Neural cell (in vitro differentiated cells): ENCODE measurements around the gene TTC34. TPM values are rescaled to one million over a fixed set of nuclear protein-coding genes. Genes with fewer than 3 reads are reported as not detected.

Experiments used
- H2AFZ ChIP-seq: fragments of 200-600, 300-800 bp; sonication (generic), shearing (Covaris generic); 2 replicates; pipeline ENCODE4 v1.6.0; 2014; ENCODE audit warnings: low read depth, mild to moderate bottlenecking, antibody characterized with exemption, low read length, moderate library complexity
- H3F3A ChIP-seq: fragments of 200-600 bp; shearing (Covaris generic); 2 replicates; pipeline ENCODE4 v1.6.1; 2016; ENCODE audit warnings: mild to moderate bottlenecking, moderate library complexity, mixed read lengths, antibody characterized with exemption, low read length; ENCODE audit not compliant: insufficient read depth, poor library complexity, severe bottlenecking
- H3K27ac ChIP-seq: fragments of 200-600, 300-800 bp; sonication (generic), shearing (Covaris generic); 2 replicates; pipeline ENCODE4 v1.5.1; 2014; ENCODE audit warnings: mild to moderate bottlenecking, low read length, moderate library complexity
- H3K27me3 ChIP-seq: fragments of 300-800, 200-600 bp; sonication (generic), shearing (Covaris generic); 2 replicates; pipeline ENCODE4 v1.6.0; 2014; ENCODE audit warnings: mild to moderate bottlenecking, low read depth, low read length, moderate library complexity; ENCODE audit not compliant: insufficient read depth
- H3K36me3 ChIP-seq: fragments of 300-800, 200-600 bp; sonication (generic), shearing (Covaris generic); 2 replicates; pipeline ENCODE4 v1.5.1; 2014; ENCODE audit warnings: mild to moderate bottlenecking, antibody characterized with exemption, low read length, moderate library complexity; ENCODE audit not compliant: insufficient read depth
- H3K4me2 ChIP-seq: fragments of 300-800, 200-600 bp; sonication (generic), shearing (Covaris generic); 2 replicates; pipeline ENCODE4 v1.6.0; 2014; ENCODE audit warnings: mild to moderate bottlenecking, low read length
- H3K4me3 ChIP-seq: fragments of 300-800, 200-600 bp; sonication (generic), shearing (Covaris generic); 2 replicates; pipeline ENCODE4 v1.5.1; 2014; ENCODE audit warnings: mild to moderate bottlenecking, low read length, moderate library complexity
- H3K79me2 ChIP-seq: fragments of 200-600 bp; shearing (Covaris generic); replicated peaks from 2 replicates; pipeline ENCODE4 v1.6.0; 2014; ENCODE audit warnings: mild to moderate bottlenecking, low read length, moderate library complexity; ENCODE audit not compliant: insufficient read depth
- H3K9ac ChIP-seq: fragments of 300-800, 200-600 bp; sonication (generic), shearing (Covaris generic); 2 replicates; pipeline ENCODE4 v1.6.1; 2016; ENCODE audit warnings: mild to moderate bottlenecking, low read length, mixed read lengths
- H3K9me2 ChIP-seq: fragments of 200-600 bp; shearing (Covaris generic); 2 replicates; pipeline ENCODE4 v1.6.1; 2016; ENCODE audit warnings: mild to moderate bottlenecking, low read length, mixed read lengths; ENCODE audit not compliant: insufficient read depth
- H3K9me3 ChIP-seq: fragments of 200-600, 300-800 bp; sonication (generic), shearing (Covaris generic); 2 replicates; pipeline ENCODE4 v1.6.1; 2016; ENCODE audit warnings: mild to moderate bottlenecking, mixed run types, low read length, moderate library complexity, mixed read lengths
- H4K20me1 ChIP-seq: fragments of 200-600 bp; shearing (Covaris generic); 2 replicates; pipeline ENCODE4 v1.6.1; 2016; ENCODE audit warnings: mild to moderate bottlenecking, mixed run types; ENCODE audit not compliant: insufficient read depth
- CTCF ChIP-seq: fragments of 450-650 bp; IDR thresholded peaks from 2 replicates; pipeline ENCODE4 v1.5.1; 2014; ENCODE audit warnings: antibody characterized with exemption, mild to moderate bottlenecking, moderate library complexity; ENCODE audit not compliant: poor library complexity, severe bottlenecking
- EP300 ChIP-seq: fragments of 450-650 bp; conservative IDR thresholded peaks from 2 replicates; pipeline ENCODE4 v1.6.1; 2014; ENCODE audit warnings: antibody characterized with exemption, mild to moderate bottlenecking, moderate library complexity; ENCODE audit not compliant: poor library complexity, severe bottlenecking
- EZH2 ChIP-seq: fragments of 200-600, 300-800 bp; shearing (Covaris generic), sonication (generic); IDR thresholded peaks from 2 replicates; pipeline ENCODE4 v1.6.1; 2014; ENCODE audit warnings: antibody characterized with exemption, low read length, borderline replicate concordance, mild to moderate bottlenecking; ENCODE audit not compliant: insufficient read depth, poor library complexity, severe bottlenecking
- MXI1 ChIP-seq: fragments of 450-650 bp; conservative IDR thresholded peaks from 2 replicates; pipeline ENCODE4 v1.6.1; 2014; ENCODE audit warnings: antibody characterized with exemption, mild to moderate bottlenecking; ENCODE audit not compliant: poor library complexity, severe bottlenecking
- POLR2AphosphoS5 ChIP-seq: IDR thresholded peaks from 2 replicates; pipeline ENCODE4 v1.6.1; 2012
- RAD21 ChIP-seq: fragments of 450-650 bp; conservative IDR thresholded peaks from 2 replicates; pipeline ENCODE4 v1.6.1; 2014; ENCODE audit warnings: antibody characterized with exemption, mild to moderate bottlenecking, moderate library complexity
- REST ChIP-seq: IDR thresholded peaks from 2 replicates; pipeline ENCODE4 v1.6.1; 2012; ENCODE audit warnings: borderline replicate concordance
- SMC3 ChIP-seq: fragments of 450-650 bp; conservative IDR thresholded peaks from 2 replicates; pipeline ENCODE4 v1.6.1; 2014; ENCODE audit warnings: antibody characterized with exemption, mild to moderate bottlenecking, moderate library complexity; ENCODE audit not compliant: poor library complexity
- TAF1 ChIP-seq: IDR thresholded peaks from 2 replicates; pipeline ENCODE4 v1.6.1; 2012; ENCODE audit warnings: low read depth
- polyA plus RNA-seq: library from polyadenylated mRNA; depleted of rRNA; stranded (reverse); fragments of >200 nt; gene quantifications from 2 replicates; pipeline ENCODE4 v1.2.3, GENCODE V29; 2014

TTC34 gene
- polyA plus RNA-seq, 1 donor from 2014 or later = 0.05 TPM

- Histone ChIP-seq H3K9ac (no peak overlapping the region), H3K27ac (no peak overlapping the region), H2AFZ (no peak overlapping the region), H3K27me3 (no peaks in the 10 kb centered on the region), H3K4me2 (no peak overlapping the region), H3K79me2 (no peaks in the 10 kb centered on the region), H3K9me3 (peaks cover 30% of the 10 kb centered on the region), H3K36me3 (no peaks in the 10 kb centered on the region), H4K20me1 (no peaks in the 10 kb centered on the region), H3K4me3 (no peak overlapping the region), H3K9me2 (no peaks in the 10 kb centered on the region), H3F3A (no peaks in the 10 kb centered on the region)
- no peak for TF ChIP-seq TAF1
- no peak for TF ChIP-seq REST
- no peak for TF ChIP-seq SMC3
- TF ChIP-seq MXI1 = no peak
- TF ChIP-seq RAD21 = no peak
- TF ChIP-seq EZH2 = no peak
- TF ChIP-seq POLR2AphosphoS5 = no peak
- no peak for TF ChIP-seq CTCF
- no peak for TF ChIP-seq EP300
Observed at GRCh38 chr1:2650967-2651645, 150.4 kb downstream of the TTC34 start.

GRCh38 chr1:2646837-2647236 is 154.7 kb downstream of the TTC34 start:
- Histone ChIP-seq H3K9ac (no peak overlapping the region), H2AFZ (no peak overlapping the region), H3K27me3 (no peaks in the 10 kb centered on the region), H3K36me3 (no peaks in the 10 kb centered on the region), H3K4me2 (no peak overlapping the region), H3K9me2 (no peaks in the 10 kb centered on the region), H3K4me3 (no peak overlapping the region), H3F3A (no peaks in the 10 kb centered on the region), H4K20me1 (no peaks in the 10 kb centered on the region), H3K9me3 (no peaks in the 10 kb centered on the region), H3K79me2 (peaks cover 8% of the 10 kb centered on the region), H3K27ac (no peak overlapping the region)
- no peak for TF ChIP-seq MXI1
- no peak for TF ChIP-seq SMC3
- no peak for TF ChIP-seq TAF1
- TF ChIP-seq REST = no peak
- TF ChIP-seq EP300 = no peak
- TF ChIP-seq CTCF = no peak
- no peak for TF ChIP-seq POLR2AphosphoS5
- TF ChIP-seq RAD21 = no peak
- TF ChIP-seq EZH2 = no peak
